Thymus (tissue), 11 donors: ENCODE results near the gene MRPL40. TPM values are rescaled to one million over a fixed set of nuclear protein-coding genes. Genes with fewer than 3 reads are reported as not detected.
"Not testable (repeated sequence)": the region's sequence is repeated elsewhere in the genome, so short reads cannot be mapped to it uniquely, and the experiment has no call there.

Experiments used
- DNase-seq, 9 donors: peaks; one replicate each; pipeline ENCODE4 v3.0.0-alpha.2; 2013; ENCODE audit warnings: low spot score in 9 of 9, low read depth in 6 of 9, missing footprints in 1 of 9
- H3K27ac ChIP-seq, 2 donors: one replicate each; pipeline ENCODE4 v1.5.1; 2013; ENCODE audit warnings: control low read depth in 1 of 2, low read depth in 1 of 2, low read length in 1 of 2, mild to moderate bottlenecking in 1 of 2, moderate library complexity in 1 of 2
- H3K27me3 ChIP-seq, 2 donors: one replicate each; pipeline ENCODE4 v1.5.1; 2013; ENCODE audit warnings: low read length in 1 of 2; ENCODE audit not compliant: control insufficient read depth in 2 of 2, insufficient read depth in 1 of 2
- H3K36me3 ChIP-seq, 2 donors: one replicate each; pipeline ENCODE4 v1.5.1; 2013; ENCODE audit warnings: low read length in 1 of 2, mild to moderate bottlenecking in 1 of 2, moderate library complexity in 1 of 2; ENCODE audit not compliant: control insufficient read depth in 2 of 2, insufficient read depth in 2 of 2
- H3K4me1 ChIP-seq, 2 donors: one replicate each; pipeline ENCODE4 v1.5.1; 2013; ENCODE audit warnings: low read length in 2 of 2; ENCODE audit not compliant: control insufficient read depth in 2 of 2, insufficient read depth in 2 of 2
- H3K4me3 ChIP-seq, 2 donors: one replicate each; pipeline ENCODE4 v1.5.1; 2013; ENCODE audit warnings: low read length in 2 of 2, control low read depth in 1 of 2, mild to moderate bottlenecking in 1 of 2
- H3K9me3 ChIP-seq, 2 donors: one replicate each; pipeline ENCODE4 v1.5.1; 2013; ENCODE audit warnings: low read length in 1 of 2, mild to moderate bottlenecking in 1 of 2; ENCODE audit not compliant: control insufficient read depth in 2 of 2, insufficient read depth in 1 of 2
- WGBS: extraction: QIAGEN DNeasy Blood & Tissue Kit; methylation state at CpG from one replicate; pipeline ENCODE4 v1.1.7; 2013; 5-methylcytosine and 5-hydroxymethylcytosine counted together
- polyA plus RNA-seq: library from polyadenylated mRNA; stranded (reverse); fragments of 200-250 nt; gene quantifications from one replicate; pipeline ENCODE4 v1.2.3, GENCODE V29; 2013
- total RNA-seq: library from RNA; stranded (reverse); fragments of 120-200 nt; gene quantifications from one replicate; pipeline ENCODE4 v1.2.4, GENCODE V29; 2013
- donor health status: healthy.

The MRPL40 gene
- total and polyA plus RNA-seq, 2 donors: 36.5 to 50.6 TPM

GRCh38 chr22:19440411-19441195 lies 8.3 kb downstream of the MRPL40 start:
- no peak overlapping the region for H3K27ac ChIP-seq
- H3K36me3 ChIP-seq: peaks cover 27 to 43% of the 10 kb centered on the region in 2 donors
- no peaks in the 10 kb centered on the region for H3K9me3 ChIP-seq
- no peaks in the 10 kb centered on the region for H3K4me1 ChIP-seq
- no peaks in the 10 kb centered on the region for H3K27me3 ChIP-seq
- WGBS: 97% methylated on average over 8 of the region's 8 CpGs
- DNase-seq: no peak
- no peak overlapping the region for H3K4me3 ChIP-seq

GRCh38 chr22:19442166-19442565 lies 9.8 kb downstream of the MRPL40 start:
- 91% methylated on average over 2 of the region's 2 CpGs for WGBS
- peaks cover 8 to 9% of the 10 kb centered on the region in 2 donors for H3K4me1 ChIP-seq
- H3K36me3 ChIP-seq: peaks cover 22 to 34% of the 10 kb centered on the region in 2 donors

DNA sequence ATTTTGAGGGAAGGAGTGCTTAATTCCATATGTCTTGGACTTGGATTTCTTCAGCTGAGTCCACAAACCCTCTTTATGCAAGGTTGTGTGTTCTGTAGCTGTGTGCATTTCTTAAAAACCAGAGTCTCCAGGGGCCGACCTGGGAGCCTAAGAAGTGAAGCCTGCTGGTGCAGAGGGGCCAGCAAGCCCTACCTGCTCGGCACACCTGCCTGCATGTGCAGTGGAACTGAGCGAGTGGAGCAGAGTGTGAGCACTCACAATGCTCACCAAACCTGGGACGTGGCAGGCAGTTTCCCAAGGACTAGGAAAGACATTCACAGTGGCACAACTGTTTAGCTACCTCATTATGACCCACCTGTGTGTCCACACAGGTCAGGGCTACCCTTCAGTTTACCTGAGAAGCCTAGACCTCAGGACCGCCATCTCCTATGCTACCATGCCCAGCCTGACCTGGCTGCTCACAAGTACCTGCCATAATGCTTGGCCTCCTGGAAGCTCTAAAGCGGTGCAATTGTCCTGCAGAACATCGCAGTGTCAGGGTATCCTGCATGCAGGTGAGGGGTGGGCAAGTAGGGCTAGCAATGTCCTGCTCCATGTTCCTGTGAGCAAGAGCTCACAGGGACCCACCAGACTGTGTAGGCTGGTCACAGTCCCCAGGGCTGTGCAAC lies 11.3 kb downstream of the MRPL40 start:
- no peak for DNase-seq
- Histone ChIP-seq H3K9me3 (no peaks in the 10 kb centered on the region), H3K4me3 (no peak overlapping the region), H3K36me3 (peaks cover 20 to 31% of the 10 kb centered on the region in 2 donors), H3K4me1 (peaks cover 15 to 17% of the 10 kb centered on the region in 2 donors), H3K27ac (no peak overlapping the region), H3K27me3 (no peaks in the 10 kb centered on the region)
- 96% methylated on average over 7 of the region's 7 CpGs for whole genome bisulfite sequencing

More at GRCh38 chr22:19442166-19442565, 9.8 kb downstream of the MRPL40 start:
- H3K27ac ChIP-seq: no peak overlapping the region
- H3K4me3 ChIP-seq: no peak overlapping the region
- H3K9me3 ChIP-seq: no peaks in the 10 kb centered on the region
- DNase-seq: no peak
- no peaks in the 10 kb centered on the region for H3K27me3 ChIP-seq

DNA sequence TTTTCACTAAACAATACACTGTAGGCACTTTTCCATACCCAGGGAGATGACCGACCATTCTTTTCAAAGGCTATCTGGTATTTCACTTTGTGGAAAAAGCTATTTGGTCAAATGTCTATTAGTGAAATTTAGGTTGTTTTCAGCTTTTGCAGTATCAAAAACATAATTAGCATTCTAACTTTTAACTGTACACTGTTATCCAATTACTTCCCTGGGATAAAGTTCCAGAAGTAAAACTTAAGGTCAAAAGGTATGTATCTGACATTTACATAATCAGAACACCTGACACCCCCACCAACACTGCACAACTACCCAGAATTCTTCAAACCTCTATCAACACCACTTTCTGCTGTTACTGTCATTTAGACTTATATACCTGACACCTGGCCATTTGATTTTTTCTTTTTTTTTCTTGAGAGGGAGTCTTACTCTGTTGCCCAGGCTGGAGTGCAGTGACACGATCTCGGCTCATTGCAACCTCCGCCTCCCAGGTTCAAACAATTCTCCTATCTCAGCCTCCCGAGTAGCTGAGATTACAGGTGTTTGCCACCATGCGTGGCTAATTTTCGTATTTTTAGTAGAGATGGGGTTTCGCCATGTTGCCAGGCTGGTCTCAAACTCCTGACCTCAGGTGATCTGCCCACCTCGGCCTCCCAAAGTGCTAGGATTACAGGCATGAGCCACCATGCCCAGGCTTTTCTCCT lies 13.1 kb downstream of the MRPL40 start:
- not testable (repeated sequence) for H3K4me3 ChIP-seq, H3K9me3 ChIP-seq, DNase-seq, H3K27me3 ChIP-seq, H3K27ac ChIP-seq
- Histone ChIP-seq H3K36me3 (peaks cover 16 to 27% of the 10 kb centered on the region in 2 donors), H3K4me1 (peaks cover 17 to 26% of the 10 kb centered on the region in 2 donors)
- WGBS: 98% methylated on average over 9 of the region's 9 CpGs

DNA sequence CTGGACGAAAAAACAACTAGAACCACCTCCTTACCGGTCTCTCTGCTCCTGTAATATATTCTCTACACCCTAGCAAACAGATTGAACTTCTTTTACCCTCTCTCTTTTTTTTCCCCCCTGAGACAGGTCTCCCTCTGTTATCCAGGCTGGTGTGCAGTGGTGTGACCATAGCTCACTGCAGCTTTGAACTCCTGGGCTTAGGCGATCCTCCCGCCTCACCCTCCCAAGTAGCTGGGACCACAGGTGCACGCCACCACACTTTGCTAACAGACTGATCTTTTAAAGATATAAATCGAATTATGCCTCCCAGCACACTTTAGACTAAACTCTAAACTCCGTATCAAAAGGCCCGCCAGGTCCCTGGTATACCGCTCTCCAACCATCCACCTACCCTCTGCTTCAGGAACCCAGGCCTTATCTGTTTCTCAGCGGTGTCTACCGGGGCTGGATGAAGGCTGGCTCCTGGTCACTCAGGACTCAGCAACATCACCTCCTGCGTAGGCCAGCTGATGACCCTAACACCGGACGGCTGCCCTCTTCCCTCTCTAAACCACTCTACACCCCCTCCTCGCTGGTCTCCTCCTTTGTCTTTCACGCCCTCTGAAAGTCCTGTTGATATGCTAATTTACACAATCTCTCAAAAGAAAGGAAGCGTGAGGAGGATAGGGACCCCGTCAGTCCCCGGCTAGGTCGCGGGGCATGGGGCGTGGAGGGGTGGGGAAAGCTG lies 14.4 kb downstream of the MRPL40 start:
- Histone ChIP-seq H3K4me3 (peak overlapping the region; percentile 80 to 91), H3K27ac (peak overlapping the region; percentile 62 to 90), H3K36me3 (peaks cover 20 to 29% of the 10 kb centered on the region in 2 donors), H3K9me3 (no peaks in the 10 kb centered on the region), H3K27me3 (no peaks in the 10 kb centered on the region), H3K4me1 (peaks cover 17 to 26% of the 10 kb centered on the region in 2 donors)
- no peak for DNase-seq
- WGBS: 30% methylated on average over 22 of the region's 22 CpGs

DNA sequence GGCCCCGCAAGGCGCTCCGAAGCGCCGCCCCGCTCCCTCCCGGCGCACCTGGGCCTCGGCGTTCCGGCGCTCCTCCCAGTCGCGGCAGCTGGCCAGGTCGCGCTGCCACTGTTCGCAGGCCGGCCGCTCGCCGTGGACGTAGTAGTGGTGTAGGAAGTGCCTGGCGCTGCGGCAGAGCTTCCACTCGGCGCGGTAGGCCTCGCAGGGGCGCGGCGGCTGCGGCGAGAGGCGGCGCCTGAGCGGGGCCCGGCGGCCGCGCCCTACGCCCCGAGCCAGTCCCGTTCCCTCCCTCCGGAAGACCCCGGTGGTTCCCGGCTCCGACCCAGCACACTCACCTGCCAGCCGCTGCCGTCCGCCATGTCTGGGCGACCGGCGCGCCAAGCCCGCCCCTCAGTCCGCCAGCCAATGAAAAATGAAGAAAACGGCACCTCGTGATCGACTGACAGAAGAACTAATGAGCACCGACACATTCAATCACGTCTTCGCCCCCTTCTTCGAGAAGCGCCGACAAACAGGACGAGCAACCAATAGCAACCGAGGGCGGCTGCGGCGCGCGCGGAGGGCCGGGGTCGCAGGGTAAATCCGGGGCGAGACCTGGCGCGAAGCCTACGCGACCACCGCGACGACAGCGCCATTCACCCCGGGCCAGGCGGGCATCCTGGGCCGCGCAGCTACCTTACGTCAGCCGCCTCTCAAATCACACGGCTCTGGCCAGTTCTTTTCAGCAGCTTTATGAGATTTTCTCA lies 15.2 kb downstream of the MRPL40 start, which contains the start of gene C22orf39:
Gene C22orf39, minus strand, starts transcription at position 382 of the 746 bp plus-strand sequence. Its CDS starts 23 bp downstream, at position 359.
- under 1% methylated on average over 92 of the region's 92 CpGs for WGBS
- DNase-seq: peak; percentile 76 to 96 (median 86)
- H3K4me3 ChIP-seq: peak within 1 kb of the TSS; percentile 80 to 91
- H3K27me3 ChIP-seq: no peaks in the 10 kb centered on the region
- peaks cover 20 to 32% of the 10 kb centered on the region in 2 donors for H3K36me3 ChIP-seq
- peak within 1 kb of the TSS; percentile 86 to 92 for H3K27ac ChIP-seq
- H3K4me1 ChIP-seq: peaks cover 17 to 26% of the 10 kb centered on the region in 2 donors
- no peaks in the 10 kb centered on the region for H3K9me3 ChIP-seq

DNA sequence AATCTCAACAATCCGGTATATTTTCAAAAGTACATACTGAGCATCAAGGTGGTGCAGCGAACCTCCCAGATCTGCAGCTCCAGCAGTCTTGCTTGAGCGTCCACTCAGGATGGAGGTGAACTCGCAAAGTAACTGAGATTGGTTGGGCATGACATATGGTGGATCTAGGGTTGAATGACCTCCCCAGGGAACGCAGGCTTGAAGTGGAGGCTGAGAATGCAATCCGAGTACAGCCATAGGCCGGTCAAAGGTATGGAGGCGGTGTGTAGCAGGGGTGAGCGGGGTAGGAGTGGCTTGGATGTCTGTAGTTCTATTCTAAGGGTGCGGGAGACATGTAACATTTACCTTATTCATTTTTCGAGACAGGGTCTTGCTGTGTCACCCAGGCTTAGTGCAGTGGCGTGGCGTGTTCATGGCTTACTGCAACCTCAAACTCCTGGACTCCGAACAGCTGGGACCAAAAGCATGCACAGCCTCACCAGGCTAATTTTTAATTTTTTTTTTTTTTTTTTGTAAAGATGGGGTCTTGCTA lies 15.8 kb downstream of the MRPL40 start:
- Histone ChIP-seq H3K27me3 (no peaks in the 10 kb centered on the region), H3K4me1 (peaks cover 17 to 26% of the 10 kb centered on the region in 2 donors), H3K4me3 (peak overlapping the region; percentile 80 to 91), H3K27ac (peak overlapping the region; percentile 86 to 92), H3K36me3 (peaks cover 26 to 35% of the 10 kb centered on the region in 2 donors), H3K9me3 (no peaks in the 10 kb centered on the region)
- peak in 5 of 9 donors; percentile 15 to 47 (median 27) for DNase-seq
- WGBS: 21% methylated on average over 14 of the region's 14 CpGs
